K562 (cell line): ENCODE data around the gene POMGNT2. TPM values are rescaled to one million over a fixed set of nuclear protein-coding genes. Genes with fewer than 3 reads are reported as not detected.

Source experiments
- ARNT ChIP-seq, 2 experiments: fragments of 450-650 bp; IDR thresholded peaks; 2 replicates each; pipeline ENCODE4 v1.6.1; 2016; ENCODE audit warnings: mild to moderate bottlenecking in 1 of 2
- CHD1 ChIP-seq: fragments of 200-600 bp; sonication (generic); IDR thresholded peaks from one replicate; pipeline ENCODE4 v1.6.1; 2012; ENCODE audit warnings: mild to moderate bottlenecking, moderate library complexity, low read length, inconsistent platforms
- CHD4 ChIP-seq: fragments of 200-600 bp; sonication (generic); IDR thresholded peaks from 3 replicates; pipeline ENCODE4 v1.6.1; 2012; ENCODE audit warnings: low read depth, mild to moderate bottlenecking, mixed read lengths, low read length, inconsistent platforms; ENCODE audit not compliant: insufficient read depth, insufficient replicate concordance, poor library complexity, severe bottlenecking
- DNMT1 ChIP-seq: fragments of 450-650 bp; IDR thresholded peaks from 2 replicates; pipeline ENCODE4 v1.6.1; 2016; ENCODE audit warnings: antibody characterized with exemption, mild to moderate bottlenecking
- GABPA ChIP-seq: fragments of 200-800 bp; sonication (Bioruptor generic); conservative IDR thresholded peaks from 2 replicates; pipeline ENCODE4 v1.6.1; 2016; ENCODE audit warnings: low read depth, missing genetic modification characterization, missing compliant biosample characterization
- GTF2F1 ChIP-seq: IDR thresholded peaks from 2 replicates; pipeline ENCODE4 v1.6.1; 2011; ENCODE audit warnings: low read depth, low read length, improper control_type of control experiment
- HEY1 ChIP-seq: fragments of 250-450 bp; sonication (Bioruptor Pico); IDR thresholded peaks from 2 replicates; pipeline ENCODE4 v1.5.0; 2020; ENCODE audit warnings: mild to moderate bottlenecking, moderate library complexity, borderline replicate concordance
- MCM2 ChIP-seq: fragments of 450-650 bp; IDR thresholded peaks from 2 replicates; pipeline ENCODE4 v1.6.1; 2017; ENCODE audit warnings: low read depth, mild to moderate bottlenecking
- MYBL2 ChIP-seq, 2 experiments: fragments of 450-650 bp in 1 of 2; sonication (generic) in 1 of 2; formaldehyde crosslinking in 1 of 2; IDR thresholded peaks; 2 replicates each; pipeline versions ENCODE4 v1.6.1 to v1.8.1; 2017 to 2022; ENCODE audit warnings: borderline replicate concordance in 1 of 2, inconsistent platforms in 1 of 2, low read depth in 1 of 2, mild to moderate bottlenecking in 1 of 2, missing genetic modification reagents in 1 of 2, moderate library complexity in 1 of 2
- RUNX1 ChIP-seq: sonication (generic); IDR thresholded peaks from 2 replicates; pipeline ENCODE4 v1.6.1; 2016; ENCODE audit warnings: antibody characterized with exemption, low read depth
- TEAD4 ChIP-seq, 2 experiments: sonication (generic) in 1 of 2; formaldehyde crosslinking in 1 of 2; IDR thresholded peaks; 2 replicates each; pipeline versions ENCODE4 v1.6.1 to v1.8.0; 2012 to 2022; ENCODE audit warnings: borderline replicate concordance in 1 of 2, inconsistent platforms in 1 of 2, low read length in 1 of 2, mild to moderate bottlenecking in 1 of 2, missing genetic modification reagents in 1 of 2
- ZC3H8 ChIP-seq: fragments of 450-650 bp; IDR thresholded peaks from 2 replicates; pipeline ENCODE4 v1.6.1; 2017
- polyA plus RNA-seq, 8 experiments: library from polyadenylated mRNA; depleted of rRNA in 4 of 8; stranded (reverse) in 5 of 8; unstranded in 3 of 8; fragments of >200 nt; fragmentation: Nextera tagmentation in 2 of 8; fragmentation: Illumina TruSeq in 1 of 8; extraction: Ambion mirVana in 2 of 8; extraction: Trizol in 1 of 8; gene quantifications; 2 replicates each; pipeline versions ENCODE4 v1.2.1 to v1.2.3, GENCODE V29; 2011 to 2014; ENCODE audit warnings: inconsistent platforms in 1 of 8, missing spikeins in 1 of 8
- total RNA-seq, 7 experiments: library from RNA; depleted of rRNA in 6 of 7; stranded (reverse); fragments of >200 nt in 6 of 7; fragmentation: Illumina TruSeq in 2 of 7; extraction: Trizol in 2 of 7; gene quantifications; 2 replicates each; pipeline versions ENCODE4 v1.2.1 to v1.2.3, GENCODE V29; 2011 to 2021; ENCODE audit warnings: low replicate concordance in 1 of 7
- TF ChIP-seq, protein P1 (sequence below): fragments of 450-650 bp; IDR thresholded peaks from 2 replicates; pipeline ENCODE4 v1.6.1; 2017; ENCODE audit warnings: mild to moderate bottlenecking, moderate library complexity
- TF ChIP-seq, protein P2 (sequence below): fragments of 200-800 bp; sonication (Bioruptor generic); IDR thresholded peaks from 2 replicates; pipeline ENCODE4 v1.6.1; 2016; ENCODE audit warnings: missing genetic modification characterization, missing compliant biosample characterization
- TF ChIP-seq, protein P3 (sequence below): fragments of 250-450 bp; sonication (Bioruptor Pico); IDR thresholded peaks from 2 replicates; pipeline ENCODE4 v1.6.1; 2021; ENCODE audit warnings: mild to moderate bottlenecking
- TF ChIP-seq, protein P4 (sequence below): sonication (generic); formaldehyde crosslinking; IDR thresholded peaks from 2 replicates; pipeline ENCODE4 v1.8.0; 2022; ENCODE audit warnings: missing genetic modification reagents, mild to moderate bottlenecking, borderline replicate concordance

POMGNT2 gene
- total and polyA plus RNA-seq, 9 of the 15 experiments (the other 6 are each of a cell fraction or from before 2014, with no cell fraction given), result 0.65 to 14.1 (median 10.3) TPM

DNA sequence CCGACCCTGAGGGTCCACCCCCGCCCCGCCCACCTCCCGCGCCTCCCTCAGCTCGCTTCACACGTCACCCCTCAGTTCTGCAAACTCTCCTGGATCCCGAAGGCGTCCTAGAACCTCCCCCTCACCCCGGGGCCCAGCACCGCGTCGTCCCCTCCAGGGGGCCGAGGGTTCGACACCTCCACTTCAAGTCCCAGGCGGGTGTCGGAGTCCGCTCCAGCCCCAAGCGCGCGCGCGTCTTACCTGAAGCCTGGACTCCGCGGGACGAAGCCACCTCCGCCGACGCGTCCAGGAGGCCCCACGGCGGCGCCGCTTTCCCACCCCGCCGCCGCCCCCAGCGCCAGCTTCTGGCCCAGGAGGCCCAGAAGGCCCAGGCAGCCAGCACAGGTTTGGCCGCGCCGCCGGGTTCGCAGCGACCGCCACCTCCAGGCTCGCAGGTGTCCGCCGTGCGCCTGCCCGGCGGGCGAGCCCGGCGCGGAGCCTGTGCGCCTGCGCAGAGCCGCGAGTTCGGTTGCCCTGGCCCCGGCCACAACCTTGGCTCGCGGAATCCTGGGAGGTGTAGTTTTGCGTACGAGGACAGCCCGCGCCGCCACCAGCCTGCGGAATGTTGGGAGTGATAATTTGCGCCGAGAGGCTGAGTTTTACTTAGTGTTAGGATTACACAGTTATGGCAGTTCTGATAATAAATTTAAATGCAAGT, at the start of gene POMGNT2 (continued):
- TF ChIP-seq, protein P1, sequence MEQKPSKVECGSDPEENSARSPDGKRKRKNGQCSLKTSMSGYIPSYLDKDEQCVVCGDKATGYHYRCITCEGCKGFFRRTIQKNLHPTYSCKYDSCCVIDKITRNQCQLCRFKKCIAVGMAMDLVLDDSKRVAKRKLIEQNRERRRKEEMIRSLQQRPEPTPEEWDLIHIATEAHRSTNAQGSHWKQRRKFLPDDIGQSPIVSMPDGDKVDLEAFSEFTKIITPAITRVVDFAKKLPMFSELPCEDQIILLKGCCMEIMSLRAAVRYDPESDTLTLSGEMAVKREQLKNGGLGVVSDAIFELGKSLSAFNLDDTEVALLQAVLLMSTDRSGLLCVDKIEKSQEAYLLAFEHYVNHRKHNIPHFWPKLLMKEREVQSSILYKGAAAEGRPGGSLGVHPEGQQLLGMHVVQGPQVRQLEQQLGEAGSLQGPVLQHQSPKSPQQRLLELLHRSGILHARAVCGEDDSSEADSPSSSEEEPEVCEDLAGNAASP, result no peak
- TF ChIP-seq, protein P2, sequence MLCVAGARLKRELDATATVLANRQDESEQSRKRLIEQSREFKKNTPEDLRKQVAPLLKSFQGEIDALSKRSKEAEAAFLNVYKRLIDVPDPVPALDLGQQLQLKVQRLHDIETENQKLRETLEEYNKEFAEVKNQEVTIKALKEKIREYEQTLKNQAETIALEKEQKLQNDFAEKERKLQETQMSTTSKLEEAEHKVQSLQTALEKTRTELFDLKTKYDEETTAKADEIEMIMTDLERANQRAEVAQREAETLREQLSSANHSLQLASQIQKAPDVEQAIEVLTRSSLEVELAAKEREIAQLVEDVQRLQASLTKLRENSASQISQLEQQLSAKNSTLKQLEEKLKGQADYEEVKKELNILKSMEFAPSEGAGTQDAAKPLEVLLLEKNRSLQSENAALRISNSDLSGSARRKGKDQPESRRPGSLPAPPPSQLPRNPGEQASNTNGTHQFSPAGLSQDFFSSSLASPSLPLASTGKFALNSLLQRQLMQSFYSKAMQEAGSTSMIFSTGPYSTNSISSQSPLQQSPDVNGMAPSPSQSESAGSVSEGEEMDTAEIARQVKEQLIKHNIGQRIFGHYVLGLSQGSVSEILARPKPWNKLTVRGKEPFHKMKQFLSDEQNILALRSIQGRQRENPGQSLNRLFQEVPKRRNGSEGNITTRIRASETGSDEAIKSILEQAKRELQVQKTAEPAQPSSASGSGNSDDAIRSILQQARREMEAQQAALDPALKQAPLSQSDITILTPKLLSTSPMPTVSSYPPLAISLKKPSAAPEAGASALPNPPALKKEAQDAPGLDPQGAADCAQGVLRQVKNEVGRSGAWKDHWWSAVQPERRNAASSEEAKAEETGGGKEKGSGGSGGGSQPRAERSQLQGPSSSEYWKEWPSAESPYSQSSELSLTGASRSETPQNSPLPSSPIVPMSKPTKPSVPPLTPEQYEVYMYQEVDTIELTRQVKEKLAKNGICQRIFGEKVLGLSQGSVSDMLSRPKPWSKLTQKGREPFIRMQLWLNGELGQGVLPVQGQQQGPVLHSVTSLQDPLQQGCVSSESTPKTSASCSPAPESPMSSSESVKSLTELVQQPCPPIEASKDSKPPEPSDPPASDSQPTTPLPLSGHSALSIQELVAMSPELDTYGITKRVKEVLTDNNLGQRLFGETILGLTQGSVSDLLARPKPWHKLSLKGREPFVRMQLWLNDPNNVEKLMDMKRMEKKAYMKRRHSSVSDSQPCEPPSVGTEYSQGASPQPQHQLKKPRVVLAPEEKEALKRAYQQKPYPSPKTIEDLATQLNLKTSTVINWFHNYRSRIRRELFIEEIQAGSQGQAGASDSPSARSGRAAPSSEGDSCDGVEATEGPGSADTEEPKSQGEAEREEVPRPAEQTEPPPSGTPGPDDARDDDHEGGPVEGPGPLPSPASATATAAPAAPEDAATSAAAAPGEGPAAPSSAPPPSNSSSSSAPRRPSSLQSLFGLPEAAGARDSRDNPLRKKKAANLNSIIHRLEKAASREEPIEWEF (CRISPR knock-in tag), result no peak
- TF ChIP-seq CHD1 (no peak), HEY1 (CRISPR knock-in tag) (no peak), MYBL2 (IDR thresholded peaks at IDR 0.05; ENCODE audit: low read depth) (no peak), MYBL2 (CRISPR knock-in tag; IDR thresholded peaks at IDR 0.05; ENCODE audit: borderline replicate concordance) (no peak), ZC3H8 (no peak), CHD4 (no peak), ARNT (IDR thresholded peaks at IDR 0.05) (no peak), GTF2F1 (no peak), MCM2 (no peak), RUNX1 (no peak), TEAD4 (IDR thresholded peaks at IDR 0.05; ENCODE audit: low read length) (peak; percentile 61), TEAD4 (CRISPR knock-in tag; IDR thresholded peaks at IDR 0.05; ENCODE audit: borderline replicate concordance) (no peak), GABPA (no peak), DNMT1 (no peak)
- TF ChIP-seq, protein P3, sequence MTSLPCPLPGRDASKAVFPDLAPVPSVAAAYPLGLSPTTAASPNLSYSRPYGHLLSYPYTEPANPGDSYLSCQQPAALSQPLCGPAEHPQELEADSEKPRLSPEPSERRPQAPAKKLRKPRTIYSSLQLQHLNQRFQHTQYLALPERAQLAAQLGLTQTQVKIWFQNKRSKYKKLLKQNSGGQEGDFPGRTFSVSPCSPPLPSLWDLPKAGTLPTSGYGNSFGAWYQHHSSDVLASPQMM (CRISPR knock-in tag), result no peak
- TF ChIP-seq, protein P4, sequence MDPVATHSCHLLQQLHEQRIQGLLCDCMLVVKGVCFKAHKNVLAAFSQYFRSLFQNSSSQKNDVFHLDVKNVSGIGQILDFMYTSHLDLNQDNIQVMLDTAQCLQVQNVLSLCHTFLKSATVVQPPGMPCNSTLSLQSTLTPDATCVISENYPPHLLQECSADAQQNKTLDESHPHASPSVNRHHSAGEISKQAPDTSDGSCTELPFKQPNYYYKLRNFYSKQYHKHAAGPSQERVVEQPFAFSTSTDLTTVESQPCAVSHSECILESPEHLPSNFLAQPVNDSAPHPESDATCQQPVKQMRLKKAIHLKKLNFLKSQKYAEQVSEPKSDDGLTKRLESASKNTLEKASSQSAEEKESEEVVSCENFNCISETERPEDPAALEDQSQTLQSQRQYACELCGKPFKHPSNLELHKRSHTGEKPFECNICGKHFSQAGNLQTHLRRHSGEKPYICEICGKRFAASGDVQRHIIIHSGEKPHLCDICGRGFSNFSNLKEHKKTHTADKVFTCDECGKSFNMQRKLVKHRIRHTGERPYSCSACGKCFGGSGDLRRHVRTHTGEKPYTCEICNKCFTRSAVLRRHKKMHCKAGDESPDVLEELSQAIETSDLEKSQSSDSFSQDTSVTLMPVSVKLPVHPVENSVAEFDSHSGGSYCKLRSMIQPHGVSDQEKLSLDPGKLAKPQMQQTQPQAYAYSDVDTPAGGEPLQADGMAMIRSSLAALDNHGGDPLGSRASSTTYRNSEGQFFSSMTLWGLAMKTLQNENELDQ, result no peak
